Suprapubic skin (tissue), 4 donors: ENCODE results near the gene KLC4. TPM values are rescaled to one million over a fixed set of nuclear protein-coding genes. Genes with fewer than 3 reads are reported as not detected.

Experiments
- DNase-seq, 2 donors: peaks; one replicate each; pipeline ENCODE4 v3.0.0-alpha.2; 2019; ENCODE audit warnings: low spot score in 2 of 2
- H3K27ac ChIP-seq: fragments of 200-600 bp; sonication (generic); one replicate; pipeline ENCODE4 v1.5.1; 2019
- H3K27me3 ChIP-seq: fragments of 200-600 bp; sonication (generic); one replicate; pipeline ENCODE4 v1.5.1; 2019
- H3K36me3 ChIP-seq: fragments of 200-600 bp; sonication (generic); one replicate; pipeline ENCODE4 v1.5.1; 2019
- H3K4me1 ChIP-seq: fragments of 200-600 bp; sonication (generic); one replicate; pipeline ENCODE4 v1.5.1; 2019
- H3K4me3 ChIP-seq: fragments of 200-600 bp; sonication (generic); one replicate; pipeline ENCODE4 v1.5.1; 2019; ENCODE audit warnings: mild to moderate bottlenecking
- H3K9me3 ChIP-seq: fragments of 200-600 bp; sonication (generic); one replicate; pipeline ENCODE4 v1.5.1; 2019
- EP300 ChIP-seq: sonication (generic); formaldehyde crosslinking; IDR thresholded peaks from one replicate; pipeline ENCODE4 v1.6.1; 2017; ENCODE audit warnings: antibody characterized with exemption
- POLR2A ChIP-seq, 2 donors: fragments of 450-650 bp; IDR thresholded peaks; one replicate each; pipeline ENCODE4 v1.6.1; 2017; ENCODE audit warnings: antibody characterized with exemption in 2 of 2, mild to moderate bottlenecking in 2 of 2, moderate library complexity in 2 of 2
- POLR2AphosphoS5 ChIP-seq, 3 donors: sonication (generic); formaldehyde crosslinking; IDR thresholded peaks; one replicate each; pipeline ENCODE4 v1.6.1; 2017; ENCODE audit warnings: antibody characterized with exemption in 3 of 3
- WGBS: methylation state at CpG from one replicate; pipeline ENCODE4 v1.1.5; 2018; 5-methylcytosine and 5-hydroxymethylcytosine counted together
- total RNA-seq, 4 donors: library from RNA; depleted of rRNA; stranded (reverse); fragments of >200 nt; gene quantifications; one replicate each; pipeline ENCODE4 v1.1.0, GENCODE V29; 2016
- TF ChIP-seq, protein P1 (sequence below), 2 donors: fragments of 200-600 bp in 1 of 2; fragments of 450-650 bp in 1 of 2; sonication (generic) in 1 of 2; IDR thresholded peaks; one replicate each; pipeline ENCODE4 v1.5.1; 2016 to 2019; ENCODE audit warnings: antibody characterized with exemption in 2 of 2, mild to moderate bottlenecking in 1 of 2, moderate library complexity in 1 of 2

Gene KLC4
- 10 to 100 TPM; 15.0 to 45.9 (median 24.4) TPM for total RNA-seq

DNA sequence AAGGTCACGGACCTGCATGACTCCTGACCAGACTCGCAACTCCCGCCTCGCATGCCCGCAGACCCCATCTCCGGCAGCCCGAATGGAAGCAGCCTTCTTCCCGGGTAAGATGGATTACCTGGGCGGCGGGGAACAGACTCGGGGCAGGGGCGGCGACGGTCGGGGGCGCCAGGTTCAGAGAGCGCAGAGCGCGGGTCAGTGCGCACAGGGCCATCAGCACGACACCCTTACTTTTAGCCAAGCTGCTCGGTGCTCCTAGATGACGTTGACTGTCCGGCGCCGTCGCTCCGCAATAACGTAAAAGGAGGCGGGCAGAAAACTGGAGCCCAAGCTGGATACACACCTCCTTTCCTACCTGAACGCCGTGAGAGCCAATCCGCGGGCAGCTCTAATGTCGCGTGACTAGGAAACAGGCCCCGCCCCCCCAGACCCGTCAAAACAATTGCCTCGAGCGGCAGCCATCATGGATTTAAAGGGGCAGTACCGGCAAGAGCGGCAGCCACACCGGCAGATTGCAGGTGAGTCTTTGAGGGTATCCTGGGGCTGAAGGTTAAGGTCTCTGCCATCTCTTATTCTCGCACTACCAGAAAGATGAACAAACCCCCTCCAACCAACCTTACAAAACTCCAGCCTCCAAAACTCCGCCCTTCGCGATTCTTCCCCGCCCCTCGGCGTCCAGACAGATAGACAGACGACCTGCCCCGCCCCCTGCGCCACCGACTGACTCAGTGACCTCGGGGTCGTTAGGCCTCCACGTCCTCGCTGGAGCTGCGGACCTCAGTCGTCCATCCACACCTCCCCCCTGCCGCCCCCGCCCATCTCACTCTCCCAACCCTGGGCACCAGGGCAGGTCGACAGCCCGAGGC, at the start of gene KLC4, which contains the start of gene MRPL2:
Gene KLC4 (plus strand): TSS at position 464 of the 866 bp plus-strand sequence. CDS start 1,705 bp downstream, outside the sequence.
Gene MRPL2 (minus strand): TSS at position 267 of the 866 bp plus-strand sequence. CDS start 53 bp downstream, at position 214.
- Histone ChIP-seq H3K36me3 (peaks cover 29% of the 10 kb centered on the region), H3K27me3 (no peaks in the 10 kb centered on the region), H3K4me1 (peaks cover 26% of the 10 kb centered on the region), H3K9me3 (no peaks in the 10 kb centered on the region), H3K4me3 (peak within 1 kb of the TSS; percentile 75), H3K27ac (peak within 1 kb of the TSS; percentile 79)
- peak; percentile 99 for DNase-seq
- WGBS: 0% methylated on average over 24 of the region's 64 CpGs
- TF ChIP-seq POLR2AphosphoS5 (IDR thresholded peaks at IDR 0.05) (peak in 2 of 3 donors; percentile 53 to 57), EP300 (no peak), POLR2A (IDR thresholded peaks at IDR 0.05) (peak in 1 of 2 donors; percentile 74)
- TF ChIP-seq, protein P1, sequence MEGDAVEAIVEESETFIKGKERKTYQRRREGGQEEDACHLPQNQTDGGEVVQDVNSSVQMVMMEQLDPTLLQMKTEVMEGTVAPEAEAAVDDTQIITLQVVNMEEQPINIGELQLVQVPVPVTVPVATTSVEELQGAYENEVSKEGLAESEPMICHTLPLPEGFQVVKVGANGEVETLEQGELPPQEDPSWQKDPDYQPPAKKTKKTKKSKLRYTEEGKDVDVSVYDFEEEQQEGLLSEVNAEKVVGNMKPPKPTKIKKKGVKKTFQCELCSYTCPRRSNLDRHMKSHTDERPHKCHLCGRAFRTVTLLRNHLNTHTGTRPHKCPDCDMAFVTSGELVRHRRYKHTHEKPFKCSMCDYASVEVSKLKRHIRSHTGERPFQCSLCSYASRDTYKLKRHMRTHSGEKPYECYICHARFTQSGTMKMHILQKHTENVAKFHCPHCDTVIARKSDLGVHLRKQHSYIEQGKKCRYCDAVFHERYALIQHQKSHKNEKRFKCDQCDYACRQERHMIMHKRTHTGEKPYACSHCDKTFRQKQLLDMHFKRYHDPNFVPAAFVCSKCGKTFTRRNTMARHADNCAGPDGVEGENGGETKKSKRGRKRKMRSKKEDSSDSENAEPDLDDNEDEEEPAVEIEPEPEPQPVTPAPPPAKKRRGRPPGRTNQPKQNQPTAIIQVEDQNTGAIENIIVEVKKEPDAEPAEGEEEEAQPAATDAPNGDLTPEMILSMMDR (IDR thresholded peaks at IDR 0.05): no peak

- TF ChIP-seq POLR2A (IDR thresholded peaks at IDR 0.05) (no peak), POLR2AphosphoS5 (IDR thresholded peaks at IDR 0.05) (no peak), EP300 (no peak)
- TF ChIP-seq, protein P1 (IDR thresholded peaks at IDR 0.05): no peak
- DNase-seq: no peak
- Histone ChIP-seq H3K4me1 (peaks cover 36% of the 10 kb centered on the region), H3K36me3 (peaks cover 57% of the 10 kb centered on the region), H3K4me3 (no peak overlapping the region), H3K9me3 (no peaks in the 10 kb centered on the region), H3K27ac (no peak overlapping the region), H3K27me3 (no peaks in the 10 kb centered on the region)
- WGBS: 73% methylated on average over 5 of the region's 6 CpGs
These were observed 48.2 kb upstream of the KLC4 start for GRCh38 chr6:43011207-43011606.

GRCh38 chr6:43012364-43012763, 47.1 kb upstream of the KLC4 start:
- no peak overlapping the region for H3K4me3 ChIP-seq
- H3K27ac ChIP-seq: peak overlapping the region; percentile 73
- H3K4me1 ChIP-seq: peaks cover 46% of the 10 kb centered on the region
- H3K27me3 ChIP-seq: no peaks in the 10 kb centered on the region
- no peaks in the 10 kb centered on the region for H3K9me3 ChIP-seq
- DNase-seq: no peak
- peaks cover 48% of the 10 kb centered on the region for H3K36me3 ChIP-seq
- TF ChIP-seq, protein P1 (IDR thresholded peaks at IDR 0.05): no peak
- TF ChIP-seq POLR2A (IDR thresholded peaks at IDR 0.05) (no peak), EP300 (no peak), POLR2AphosphoS5 (IDR thresholded peaks at IDR 0.05) (no peak)
- 78% methylated on average over 6 of the region's 6 CpGs for WGBS

DNA sequence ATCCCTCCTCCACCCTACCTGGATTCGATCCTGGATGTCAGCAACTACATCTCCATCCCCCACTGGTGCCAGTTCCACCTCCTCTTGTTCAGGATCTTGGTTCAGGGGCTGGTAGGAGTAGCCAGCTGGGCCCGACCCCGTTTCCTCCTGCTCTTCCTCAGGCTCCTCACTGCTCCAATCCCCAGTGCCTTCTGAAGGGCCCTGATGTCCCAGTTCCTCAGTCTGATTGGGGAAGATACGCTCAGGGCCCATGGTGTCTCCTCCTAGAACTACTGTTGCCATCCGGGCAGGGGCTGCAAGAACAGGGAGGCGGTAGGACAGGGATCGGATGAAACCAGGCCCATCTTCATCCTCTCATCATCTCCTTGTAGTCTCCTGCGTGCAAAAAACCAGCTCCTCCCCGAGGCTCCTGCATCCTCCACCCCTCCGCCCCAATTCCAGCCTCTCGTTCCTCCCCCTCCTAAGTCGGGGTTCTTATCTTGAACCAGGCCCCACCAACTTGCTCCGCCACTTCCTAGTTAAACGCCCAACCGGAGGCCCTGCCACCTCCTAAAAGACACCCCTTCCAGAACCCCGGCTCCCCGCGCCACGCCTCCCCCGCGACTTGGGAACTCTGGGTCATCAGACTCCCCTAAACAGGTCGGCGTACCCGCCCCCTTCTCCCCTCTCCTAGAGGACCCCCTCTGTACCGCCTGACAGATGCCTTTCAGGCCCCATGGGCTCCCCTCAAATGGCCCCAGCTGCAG, 46.2 kb upstream of the KLC4 start:
- DNase-seq: no peak
- Histone ChIP-seq H3K27me3 (no peaks in the 10 kb centered on the region), H3K9me3 (no peaks in the 10 kb centered on the region), H3K27ac (peak overlapping the region; percentile 73), H3K36me3 (peaks cover 48% of the 10 kb centered on the region), H3K4me1 (peaks cover 46% of the 10 kb centered on the region), H3K4me3 (peak overlapping the region; percentile 86)
- TF ChIP-seq POLR2AphosphoS5 (IDR thresholded peaks at IDR 0.05): no peak
- TF ChIP-seq, protein P1 (IDR thresholded peaks at IDR 0.05): no peak
- 2% methylated on average over 25 of the region's 25 CpGs for WGBS
